ENCODE results near the gene RABL2A. TPM values are rescaled to one million over a fixed set of nuclear protein-coding genes. Genes with fewer than 3 reads are reported as not detected.

The RABL2A gene
- polyA plus RNA-seq, 2 of the 4 experiments (the other 2 are of a cell fraction): 13.0 to 20.8 TPM

Small RNAs within 50 kb of the gene (small RNA-seq; reads per million reads assigned to genes)
- gene MIR1302-3 (0 reads per million in 6 experiments), gene RNU6-744P (0 reads per million in 6 experiments)

Other genes starting within 250 kb of the RABL2A start
- gene ZNG1B, start 189.6 kb upstream of the RABL2A start, polyA plus RNA-seq (2011; rRNA removed): 35.7 and 64.6 TPM in 2 replicates
- gene ZNG1B, start 189.6 kb upstream of the RABL2A start, polyA plus RNA-seq (2017; fragmentation: RNase III; extraction: RNeasy Plus Mini Kit Qiagen cat#74134 plus additional on column Dnase treatment): 48.3 to 54.0 TPM (median 49.7 TPM) in 3 replicates
- 0.28 and 0.30 TPM in 2 replicates for gene FOXD4L1, start 128.6 kb upstream of the RABL2A start, polyA plus RNA-seq (2011; rRNA removed)
- 0.59 to 0.90 TPM (median 0.67 TPM) in 3 replicates for gene FOXD4L1, start 128.6 kb upstream of the RABL2A start, polyA plus RNA-seq (2017; fragmentation: RNase III; extraction: RNeasy Plus Mini Kit Qiagen cat#74134 plus additional on column Dnase treatment)
- 86.6 and 90.0 TPM in 2 replicates for gene SLC35F5, start 129.4 kb downstream of the RABL2A start, polyA plus RNA-seq (2011; rRNA removed)
- gene SLC35F5, start 129.4 kb downstream of the RABL2A start, polyA plus RNA-seq (2017; fragmentation: RNase III; extraction: RNeasy Plus Mini Kit Qiagen cat#74134 plus additional on column Dnase treatment): 45.0 to 50.0 TPM (median 45.6 TPM) in 3 replicates

Measured in A549 (cell line).